HCT116 (cell line): ENCODE data around the gene TYMS. TPM values are rescaled to one million over a fixed set of nuclear protein-coding genes. Genes with fewer than 3 reads are reported as not detected.

ENCODE experiments used
- ATAC-seq: fragments of 200-7000 bp; cut with Tn5 transposase; 2 replicates; pipeline ENCODE4 v1.9.1; 2020; ENCODE audit warnings: mild to moderate bottlenecking, moderate library complexity
- BruUV-seq: library from RNA; stranded (reverse); fragments of 400-500 nt; replicated peaks from 2 replicates; lab custom pipeline; 2021; lab: Mats Ljungman, UMichigan
- CTCF ChIA-PET: fragments of 300-600 bp; sonication (Branson Sonifier 250); formaldehyde crosslinking; loops from one replicate; lab custom pipeline; 2021; ENCODE audit warnings: antibody characterized with exemption; lab: Charles Lee
- POLR2A ChIA-PET: fragments of 300-600, 350-600 bp; sonication (Branson Sonifier 250); formaldehyde crosslinking; loops from one replicate; lab custom pipeline; 2021; ENCODE audit warnings: antibody characterized with exemption; lab: Charles Lee
- RAD21 ChIA-PET, 2 experiments: fragments of 300-600 bp; sonication (Branson Sonifier 250); formaldehyde crosslinking; loops; one replicate each; lab custom pipeline; 2023; ENCODE audit warnings: low total read pairs in 2 of 2; ENCODE audit not compliant: uncharacterized antibody in 2 of 2, unreplicated experiment in 2 of 2, low non-redundant PET in 1 of 2; lab: Charles Lee
- DNase-seq: peaks from one replicate; pipeline ENCODE4 v3.0.0-alpha.2; 2010; ENCODE audit warnings: low read depth, low spot score
- H2AFZ ChIP-seq: fragments of 200-600 bp; shearing (Covaris generic), sonication (generic); 2 replicates; pipeline ENCODE4 v1.6.1; 2017; ENCODE audit warnings: low read depth, mixed run types, mixed read lengths, antibody characterized with exemption, low read length; ENCODE audit not compliant: poor library complexity, severe bottlenecking
- H3K27ac ChIP-seq: 2 replicates; pipeline ENCODE4 v1.5.1; 2012; ENCODE audit warnings: low read depth, low read length
- H3K27me3 ChIP-seq: fragments of 200-600 bp; sonication (generic); 2 replicates; pipeline ENCODE4 v1.6.1; 2016; ENCODE audit warnings: mixed run types, low read length, mixed read lengths; ENCODE audit not compliant: insufficient read depth
- H3K36me3 ChIP-seq, 2 experiments: fragments of 200-500 bp in 1 of 2; fragments of 200-600 bp in 1 of 2; sonication (Bioruptor generic) in 1 of 2; sonication (generic) in 1 of 2; 2 replicates each; pipeline versions ENCODE4 v1.5.1 to v1.6.1; 2014 to 2016; ENCODE audit warnings: low read length in 2 of 2, inconsistent platforms in 1 of 2, mixed read lengths in 1 of 2, mixed run types in 1 of 2; ENCODE audit not compliant: insufficient read depth in 2 of 2, control insufficient read depth in 1 of 2
- H3K4me1 ChIP-seq, 2 experiments: fragments of 200-600 bp in 1 of 2; sonication (generic) in 1 of 2; 2 replicates each; pipeline versions ENCODE4 v1.5.1 to v1.6.1; 2012 to 2017; ENCODE audit warnings: low read length in 2 of 2, inconsistent platforms in 1 of 2, mild to moderate bottlenecking in 1 of 2, mixed read lengths in 1 of 2, mixed run types in 1 of 2, moderate library complexity in 1 of 2; ENCODE audit not compliant: insufficient read depth in 2 of 2, control insufficient read depth in 1 of 2
- H3K4me2 ChIP-seq: fragments of 200-600 bp; sonication (generic); 2 replicates; pipeline ENCODE4 v1.6.1; 2017; ENCODE audit warnings: mixed run types, low read length, mixed read lengths
- H3K4me3 ChIP-seq, 2 experiments: fragments of 200-600 bp in 1 of 2; sonication (generic) in 1 of 2; replicated peaks in 1 of 2; 2 replicates each; pipeline ENCODE4 v1.5.1; 2011 to 2016; ENCODE audit warnings: low read length in 2 of 2, control low read depth in 1 of 2, low read depth in 1 of 2, mild to moderate bottlenecking in 1 of 2, mixed read lengths in 1 of 2, mixed run types in 1 of 2
- H3K79me2 ChIP-seq: fragments of 200-600 bp; sonication (generic); 2 replicates; pipeline ENCODE4 v1.6.1; 2017; ENCODE audit warnings: mild to moderate bottlenecking, mixed run types, low read length, moderate library complexity, mixed read lengths; ENCODE audit not compliant: insufficient read depth
- H3K9ac ChIP-seq: fragments of 200-600 bp; sonication (generic); 2 replicates; pipeline ENCODE4 v1.6.1; 2016; ENCODE audit warnings: low read length, mixed read lengths
- H3K9me2 ChIP-seq: fragments of 200-600 bp; sonication (generic), shearing (Covaris generic); 2 replicates; pipeline ENCODE4 v1.6.1; 2017; ENCODE audit warnings: mixed run types, mild to moderate bottlenecking, moderate library complexity; ENCODE audit not compliant: insufficient read depth
- H3K9me3 ChIP-seq, 2 experiments: fragments of 200-500 bp in 1 of 2; fragments of 200-600 bp in 1 of 2; sonication (Bioruptor generic) in 1 of 2; sonication (generic) in 1 of 2; 2 replicates each; pipeline ENCODE4 v1.6.1; 2014 to 2017; ENCODE audit warnings: low read length in 2 of 2, mixed read lengths in 2 of 2, inconsistent platforms in 1 of 2, low read depth in 1 of 2, mild to moderate bottlenecking in 1 of 2, mixed run types in 1 of 2, moderate library complexity in 1 of 2; ENCODE audit not compliant: control insufficient read depth in 1 of 2, insufficient read depth in 1 of 2
- H4K20me1 ChIP-seq: fragments of 200-600 bp; sonication (generic), shearing (Covaris generic); 2 replicates; pipeline ENCODE4 v1.6.1; 2017; ENCODE audit warnings: mixed run types, mild to moderate bottlenecking, moderate library complexity; ENCODE audit not compliant: insufficient read depth
- CEBPB ChIP-seq: IDR thresholded peaks from 2 replicates; pipeline ENCODE4 v1.6.1; 2012; ENCODE audit warnings: low read depth
- CTCF ChIP-seq, 3 experiments: fragments of 200-600 bp in 1 of 3; sonication (generic) in 1 of 3; IDR thresholded peaks in 2 of 3; conservative IDR thresholded peaks in 1 of 3; 2 replicates each; pipeline ENCODE4 v1.5.1; 2012 to 2017; ENCODE audit warnings: low read depth in 2 of 3, low read length in 2 of 3, antibody characterized with exemption in 1 of 3, borderline replicate concordance in 1 of 3, control low read depth in 1 of 3, mild to moderate bottlenecking in 1 of 3, mixed read lengths in 1 of 3, mixed run types in 1 of 3, moderate library complexity in 1 of 3; ENCODE audit not compliant: insufficient read depth in 1 of 3
- ELF1 ChIP-seq: IDR thresholded peaks from 2 replicates; pipeline ENCODE4 v1.6.1; 2012; ENCODE audit warnings: low read depth, borderline replicate concordance
- EZH2 ChIP-seq: fragments of 200-600 bp; sonication (generic); IDR thresholded peaks from 2 replicates; pipeline ENCODE4 v1.6.1; 2017; ENCODE audit warnings: antibody characterized with exemption, mixed run types
- EZH2phosphoT487 ChIP-seq: fragments of 200-600 bp; IDR thresholded peaks from 2 replicates; pipeline ENCODE4 v1.6.1; 2018; ENCODE audit warnings: antibody characterized with exemption, borderline replicate concordance
- MAX ChIP-seq: IDR thresholded peaks from 2 replicates; pipeline ENCODE4 v1.6.1; 2012
- RAD21 ChIP-seq: IDR thresholded peaks from 2 replicates; pipeline ENCODE4 v1.6.1; 2012; ENCODE audit warnings: low read depth, mild to moderate bottlenecking
- SIN3A ChIP-seq: IDR thresholded peaks from 2 replicates; pipeline ENCODE4 v1.6.1; 2012; ENCODE audit warnings: low read depth
- SP1 ChIP-seq: IDR thresholded peaks from 2 replicates; pipeline ENCODE4 v1.6.1; 2012; ENCODE audit warnings: low read depth
- SRF ChIP-seq: IDR thresholded peaks from 2 replicates; pipeline ENCODE4 v1.6.1; 2012; ENCODE audit warnings: low read depth
- ZBTB33 ChIP-seq: IDR thresholded peaks from 2 replicates; pipeline ENCODE4 v1.6.1; 2011; ENCODE audit warnings: mild to moderate bottlenecking, low read length, moderate library complexity; ENCODE audit not compliant: insufficient replicate concordance; ENCODE audit errors: extremely low read depth
- intact Hi-C: fragments of 100-400 bp; cut with micrococcal nuclease; formaldehyde crosslinking; loops from 2 replicates; pipeline ENCODE4 v1.10.0; 2022
- total RNA-seq: library from RNA; stranded (reverse); gene quantifications from one replicate; pipeline ENCODE4 v1.2.1, GENCODE V29; 2021; ENCODE audit not compliant: unreplicated experiment

Gene TYMS
- total RNA-seq, 1 experiment from 2014 or later, result 245 TPM

GRCh38 chr18:622289-622688 is 35.2 kb upstream of the TYMS start:
- POLR2A ChIA-PET, result no interaction called here
- ATAC-seq (no peak), DNase-seq (no peak)
- H2AFZ ChIP-seq, result no peak overlapping the region
- no peaks in the 10 kb centered on the region for H3K27me3 ChIP-seq
- RAD21 ChIA-PET, result interaction anchor here in 1 of 2 experiments (0.7 to 2.7 kb wide), 2 partner anchors 35 to 209 kb away, joined by 3 to 15 read pairs; partner anchors contain the start of gene TYMS
- H3K36me3 ChIP-seq, result no peaks in the 10 kb centered on the region
- CTCF ChIA-PET, result interaction anchor here (6.0 to 6.4 kb wide), 2 partner anchors 209 to 217 kb away, joined by 72 to 112 read pairs; no protein-coding TSS in a partner anchor
- no peak overlapping the region for H3K4me2 ChIP-seq
- intact Hi-C loops, result no loop called here
- H3K79me2 ChIP-seq, result no peaks in the 10 kb centered on the region
- H3K4me3 ChIP-seq, result no peak overlapping the region
- peaks cover 0 to 3% of the 10 kb centered on the region in 2 experiments; a peak in 1 of 4 replicates for H3K4me1 ChIP-seq
- H3K9me3 ChIP-seq, result no peaks in the 10 kb centered on the region
- H3K9ac ChIP-seq, result no peak overlapping the region
- TF ChIP-seq MAX (no peak), SIN3A (no peak), EZH2 (no peak), CEBPB (no peak), SP1 (no peak)
- no TSS peak for BruUV-seq
- H3K27ac ChIP-seq, result no peak overlapping the region
- H3K9me2 ChIP-seq, result no peaks in the 10 kb centered on the region
- no peaks in the 10 kb centered on the region for H4K20me1 ChIP-seq

GRCh38 chr18:623761-624620 is 33.5 kb upstream of the TYMS start:
- ChIA-PET RAD21 (interaction anchor here (0.5 to 2.7 kb wide), 6 partner anchors 108 to 215 kb away, joined by 3 to 15 read pairs (median 8); no protein-coding TSS in a partner anchor), POLR2A (interaction anchor here (0.6 to 1.5 kb wide), 4 partner anchors 34 to 208 kb away, joined by 3 to 5 read pairs (median 4); no protein-coding TSS in a partner anchor), CTCF (interaction anchor here (0.7 to 6.4 kb wide), 18 partner anchors 9 to 446 kb away, joined by 3 to 112 read pairs (median 4); partner anchors contain the start of genes ENOSF1 and TYMS)
- BruUV-seq, result no TSS peak
- no peaks in the 10 kb centered on the region for H4K20me1 ChIP-seq
- no peak overlapping the region for H2AFZ ChIP-seq
- H3K27ac ChIP-seq, result no peak overlapping the region
- peak; percentile 69 for DNase-seq
- H3K9me3 ChIP-seq, result no peaks in the 10 kb centered on the region
- intact Hi-C loops, result loop anchor here (1.0 kb wide), 2 partner anchors 207 to 215 kb away; no protein-coding TSS in a partner anchor
- no peaks in the 10 kb centered on the region for H3K27me3 ChIP-seq
- H3K9me2 ChIP-seq, result no peaks in the 10 kb centered on the region
- H3K79me2 ChIP-seq, result no peaks in the 10 kb centered on the region
- no peak overlapping the region for H3K4me3 ChIP-seq
- peak; percentile 100 for ATAC-seq
- peak overlapping the region; percentile 15; the same call in 1 of the 2 replicates for H3K4me2 ChIP-seq
- no peaks in the 10 kb centered on the region for H3K36me3 ChIP-seq
- peaks cover 0 to 7% of the 10 kb centered on the region in 2 experiments; a peak in 1 of 4 replicates for H3K4me1 ChIP-seq
- H3K9ac ChIP-seq, result no peak overlapping the region
- TF ChIP-seq RAD21 (peak; percentile 74), CTCF (IDR thresholded peaks at IDR 0.05 in 2 of 3, conservative IDR thresholded peaks at IDR 0.05 in 1 of 3; ENCODE audit: borderline replicate concordance in 1 of 3, insufficient read depth in 1 of 3, low read depth in 2 of 3, low read length in 2 of 3) (peak; percentile 55 to 81 (median 70)), ELF1 (no peak), EZH2phosphoT487 (no peak), SRF (no peak), ZBTB33 (no peak), EZH2 (no peak)
